BLaER1 treated with 17β-estradiol and CSF1 and Interleukin-3, amounts not matched to agents 10 nM and 100 nM (cell line): Measurements from ENCODE around the gene SYNGR3.

Experiments
- H3K27ac ChIP-seq, 11 experiments: shearing (Covaris generic); formaldehyde crosslinking; 2 replicates each; pipeline ENCODE4 v1.8.1; 2022
- H3K27me3 ChIP-seq, 11 experiments: shearing (Covaris generic); formaldehyde crosslinking; 2 replicates each; pipeline ENCODE4 v1.8.1; 2022
- H3K36me3 ChIP-seq, 11 experiments: shearing (Covaris generic); formaldehyde crosslinking; 2 replicates each; pipeline ENCODE4 v1.8.1; 2022
- H3K4me1 ChIP-seq, 10 experiments: shearing (Covaris generic); formaldehyde crosslinking; 2 replicates each; pipeline ENCODE4 v1.8.1; 2022
- H3K4me2 ChIP-seq, 11 experiments: shearing (Covaris generic); formaldehyde crosslinking; 2 replicates each; pipeline ENCODE4 v1.8.1; 2022
- H3K4me3 ChIP-seq, 10 experiments: shearing (Covaris generic); formaldehyde crosslinking; 2 replicates each; pipeline ENCODE4 v1.8.1; 2022
- H3K9ac ChIP-seq, 11 experiments: shearing (Covaris generic); formaldehyde crosslinking; 2 replicates each; pipeline ENCODE4 v1.8.1; 2022
- H3K9me3 ChIP-seq, 11 experiments: shearing (Covaris generic); formaldehyde crosslinking; replicated peaks in 1 of 11; 2 replicates each; pipeline ENCODE4 v1.8.1; 2022
- H4K20me1 ChIP-seq, 11 experiments: shearing (Covaris generic); formaldehyde crosslinking; 2 replicates each; pipeline ENCODE4 v1.8.1; 2022
- Cebpa-rat ChIP-seq, 11 experiments: shearing (Covaris generic); IDR thresholded peaks; 2 replicates each; pipeline ENCODE4 v1.8.1; 2022

SYNGR3 gene

DNA sequence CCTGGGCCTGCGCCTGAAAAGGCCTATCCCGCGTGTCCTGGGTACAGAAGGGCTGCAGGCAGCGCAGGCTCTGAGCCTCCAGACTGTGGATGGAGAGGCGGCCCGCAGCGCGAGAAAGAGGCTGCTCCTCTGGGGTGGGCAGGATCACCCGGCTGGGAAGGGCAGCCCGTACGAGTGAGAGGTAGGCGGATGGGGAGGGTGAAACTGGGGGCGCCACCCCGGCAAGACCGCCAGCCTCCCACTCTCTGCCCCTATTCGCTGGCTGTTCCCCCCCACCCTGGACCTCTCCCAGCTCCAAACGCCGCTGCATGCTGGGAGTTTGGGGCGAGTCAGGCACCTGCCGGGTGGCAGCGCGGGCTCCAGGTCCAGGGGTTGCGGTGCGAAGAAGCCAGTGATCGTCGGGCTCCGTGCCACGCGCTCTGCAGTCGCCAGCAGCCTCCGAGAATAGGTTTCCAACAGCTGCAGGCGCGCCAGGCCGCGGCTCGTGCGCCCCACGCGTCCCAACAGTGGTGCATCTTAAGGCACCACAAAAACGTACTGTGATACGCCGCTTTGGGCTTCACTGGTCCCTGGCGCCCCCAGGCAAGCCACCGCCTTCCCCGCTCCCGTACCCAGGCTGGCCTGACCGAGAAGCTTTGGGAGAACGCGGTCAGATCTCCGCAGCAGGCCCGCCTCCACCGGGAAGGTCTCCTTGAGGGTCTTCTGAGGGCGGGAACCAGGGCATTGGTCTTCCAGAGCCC, 9.6 kb upstream of the SYNGR3 start:
- H3K4me3 ChIP-seq = no peak overlapping the region
- no peak for TF ChIP-seq Cebpa-rat (IDR thresholded peaks at IDR 0.05)

DNA sequence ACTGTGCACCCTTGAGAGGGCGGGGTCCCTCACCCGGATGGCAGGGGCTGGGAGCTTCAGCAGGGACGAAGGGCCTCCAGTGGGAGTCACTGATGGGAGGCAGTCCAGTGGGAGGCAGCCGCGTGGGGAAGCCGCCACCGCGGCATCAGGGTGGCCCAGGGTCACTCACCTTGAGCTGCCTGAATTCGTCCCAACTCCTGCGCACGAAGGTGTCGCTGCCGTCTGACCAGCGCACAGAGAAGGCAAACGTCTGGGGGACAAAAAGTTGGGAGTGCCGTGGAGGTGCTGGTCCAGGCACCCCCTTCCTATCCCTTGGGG, 9.0 kb upstream of the SYNGR3 start:
- no peak overlapping the region for H3K4me2 ChIP-seq

More for the DNA sequence above, 9.6 kb upstream of the SYNGR3 start:
- Histone ChIP-seq H3K36me3 (peaks cover 42 to 48% (median 44%) of the 10 kb centered on the region in 11 experiments), H3K4me2 (peak overlapping the region in 3 of 11 experiments; percentile 7 to 22 (median 21); a peak in 3 of 22 replicates), H3K27me3 (peaks cover 60 to 75% (median 68%) of the 10 kb centered on the region in 11 experiments), H3K4me1 (peaks cover 6 to 31% (median 17%) of the 10 kb centered on the region in 10 experiments), H3K27ac (no peak overlapping the region), H4K20me1 (peaks cover 0 to 88% (median 75%) of the 10 kb centered on the region in 11 experiments; a peak in 19 of 22 replicates), H3K9ac (no peak overlapping the region), H3K9me3 (no peaks in the 10 kb centered on the region)

DNA sequence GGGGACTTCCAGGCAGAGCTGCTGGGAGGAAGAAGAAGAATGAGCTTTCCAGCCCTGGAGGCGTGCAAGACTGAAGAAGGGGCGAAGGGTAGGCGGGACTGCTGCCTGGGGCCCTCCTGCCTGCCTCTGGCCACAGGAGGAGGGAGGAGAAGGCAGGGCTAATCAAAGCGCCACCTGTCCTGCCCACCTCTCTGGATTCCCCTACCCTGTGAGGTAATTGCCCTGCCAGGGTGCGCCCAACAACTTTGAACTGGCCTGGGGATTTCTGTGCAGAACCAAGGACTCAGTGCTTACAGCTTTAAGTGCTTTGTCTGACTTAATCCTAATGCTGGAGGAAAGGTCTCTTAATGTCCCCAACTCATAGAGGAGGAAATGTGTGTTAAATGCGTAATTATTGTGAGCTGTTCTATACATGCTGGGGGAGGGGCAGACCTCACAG, 8.4 kb upstream of the SYNGR3 start, which contains the start of gene NOXO1:
Gene NOXO1 (minus strand): TSS at position 72 of the 439 bp plus-strand sequence. CDS start 290 bp downstream, outside the sequence.
- peaks cover 41 to 48% (median 43%) of the 10 kb centered on the region in 11 experiments for H3K36me3 ChIP-seq
- H3K9me3 ChIP-seq = no peaks in the 10 kb centered on the region
- H3K4me2 ChIP-seq = peak within 1 kb of the TSS in 1 of 11 experiments; percentile 7; a peak in 1 of 22 replicates
- no peak for TF ChIP-seq Cebpa-rat (IDR thresholded peaks at IDR 0.05)
- H3K27me3 ChIP-seq = peaks cover 60 to 75% (median 68%) of the 10 kb centered on the region in 11 experiments
- peaks cover 0 to 88% (median 72%) of the 10 kb centered on the region in 11 experiments; a peak in 19 of 22 replicates for H4K20me1 ChIP-seq
- H3K4me3 ChIP-seq = no peak within 1 kb of the TSS
- H3K9ac ChIP-seq = no peak within 1 kb of the TSS
- H3K4me1 ChIP-seq = peaks cover 18 to 43% (median 27%) of the 10 kb centered on the region in 10 experiments
- no peak within 1 kb of the TSS for H3K27ac ChIP-seq

More for the DNA sequence above, 9.0 kb upstream of the SYNGR3 start:
- Histone ChIP-seq H4K20me1 (peaks cover 0 to 88% (median 73%) of the 10 kb centered on the region in 11 experiments; a peak in 19 of 22 replicates), H3K9ac (no peak overlapping the region), H3K4me3 (no peak overlapping the region), H3K4me1 (peaks cover 12 to 36% (median 23%) of the 10 kb centered on the region in 10 experiments), H3K27me3 (peaks cover 60 to 75% (median 68%) of the 10 kb centered on the region in 11 experiments), H3K36me3 (peaks cover 41 to 48% (median 43%) of the 10 kb centered on the region in 11 experiments), H3K9me3 (no peaks in the 10 kb centered on the region), H3K27ac (no peak overlapping the region)
- no peak for TF ChIP-seq Cebpa-rat (IDR thresholded peaks at IDR 0.05)

DNA sequence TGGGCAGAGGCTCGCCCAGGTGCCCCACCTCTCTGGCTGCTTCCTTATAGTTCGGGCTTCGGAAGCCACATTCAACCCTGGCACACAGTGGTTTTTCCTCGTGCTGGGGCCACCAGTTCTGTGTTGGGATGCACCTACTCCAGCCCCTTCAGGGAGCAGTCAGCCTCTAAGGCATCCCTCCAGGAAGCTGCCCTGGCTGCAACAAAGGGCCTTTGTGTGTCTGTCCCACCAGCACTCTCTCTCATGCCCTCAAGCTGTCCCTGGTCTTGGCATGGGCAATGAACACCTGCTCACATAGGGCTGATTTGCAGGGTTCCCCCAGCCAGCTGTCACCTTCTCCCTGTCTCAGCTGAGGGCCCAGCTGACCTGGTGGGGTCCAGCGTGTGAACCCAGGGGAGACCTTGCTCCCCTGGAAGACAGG, 7.7 kb upstream of the SYNGR3 start:
- Histone ChIP-seq H3K4me2 (no peak overlapping the region), H3K4me3 (no peak overlapping the region), H3K27ac (no peak overlapping the region), H3K9me3 (no peaks in the 10 kb centered on the region), H3K27me3 (peaks cover 60 to 75% (median 68%) of the 10 kb centered on the region in 11 experiments), H3K36me3 (peaks cover 39 to 48% (median 43%) of the 10 kb centered on the region in 11 experiments), H4K20me1 (peaks cover 0 to 85% (median 69%) of the 10 kb centered on the region in 11 experiments; a peak in 19 of 22 replicates), H3K4me1 (peaks cover 18 to 43% (median 27%) of the 10 kb centered on the region in 10 experiments), H3K9ac (no peak overlapping the region)
- TF ChIP-seq Cebpa-rat (IDR thresholded peaks at IDR 0.05) = no peak

DNA sequence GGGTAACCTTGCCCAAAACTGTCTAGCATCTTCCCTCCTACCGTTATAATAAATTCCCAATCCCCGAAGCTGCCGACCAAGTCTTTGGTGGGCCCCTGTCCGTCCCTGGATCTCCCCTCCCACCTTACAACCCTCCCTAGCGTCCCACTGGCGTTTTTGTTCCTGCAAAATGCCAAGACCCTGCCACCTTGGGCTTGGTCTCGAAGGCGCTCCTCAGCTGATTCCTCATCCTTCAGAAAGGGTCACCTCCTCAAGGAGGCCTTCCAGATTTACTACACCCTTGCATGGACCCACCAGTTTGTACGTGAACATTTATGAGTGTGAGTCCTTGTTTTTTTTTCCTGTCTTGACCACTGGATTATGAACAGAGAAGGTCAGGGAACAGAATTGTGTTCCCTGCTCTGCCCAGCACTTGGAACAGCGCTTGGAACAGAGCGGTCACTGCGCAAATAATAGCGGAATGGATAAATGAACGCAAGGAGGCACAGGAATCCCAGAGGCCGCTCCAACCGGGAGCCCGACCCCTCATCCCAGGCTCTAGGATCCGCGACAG, 6.7 kb upstream of the SYNGR3 start:
- Histone ChIP-seq H3K27ac (no peak overlapping the region), H3K4me1 (peaks cover 18 to 43% (median 27%) of the 10 kb centered on the region in 10 experiments), H3K4me2 (peak overlapping the region; percentile 91 to 99 (median 97)), H3K36me3 (peaks cover 32 to 41% (median 35%) of the 10 kb centered on the region in 11 experiments), H3K9me3 (no peaks in the 10 kb centered on the region), H3K4me3 (peak overlapping the region; percentile 71 to 87 (median 81)), H3K27me3 (peaks cover 56 to 72% (median 66%) of the 10 kb centered on the region in 11 experiments), H4K20me1 (peaks cover 0 to 81% (median 63%) of the 10 kb centered on the region in 11 experiments; a peak in 19 of 22 replicates), H3K9ac (peak overlapping the region; percentile 84 to 94 (median 91); a peak in 21 of 22 replicates)
- TF ChIP-seq Cebpa-rat (IDR thresholded peaks at IDR 0.05) = no peak

DNA sequence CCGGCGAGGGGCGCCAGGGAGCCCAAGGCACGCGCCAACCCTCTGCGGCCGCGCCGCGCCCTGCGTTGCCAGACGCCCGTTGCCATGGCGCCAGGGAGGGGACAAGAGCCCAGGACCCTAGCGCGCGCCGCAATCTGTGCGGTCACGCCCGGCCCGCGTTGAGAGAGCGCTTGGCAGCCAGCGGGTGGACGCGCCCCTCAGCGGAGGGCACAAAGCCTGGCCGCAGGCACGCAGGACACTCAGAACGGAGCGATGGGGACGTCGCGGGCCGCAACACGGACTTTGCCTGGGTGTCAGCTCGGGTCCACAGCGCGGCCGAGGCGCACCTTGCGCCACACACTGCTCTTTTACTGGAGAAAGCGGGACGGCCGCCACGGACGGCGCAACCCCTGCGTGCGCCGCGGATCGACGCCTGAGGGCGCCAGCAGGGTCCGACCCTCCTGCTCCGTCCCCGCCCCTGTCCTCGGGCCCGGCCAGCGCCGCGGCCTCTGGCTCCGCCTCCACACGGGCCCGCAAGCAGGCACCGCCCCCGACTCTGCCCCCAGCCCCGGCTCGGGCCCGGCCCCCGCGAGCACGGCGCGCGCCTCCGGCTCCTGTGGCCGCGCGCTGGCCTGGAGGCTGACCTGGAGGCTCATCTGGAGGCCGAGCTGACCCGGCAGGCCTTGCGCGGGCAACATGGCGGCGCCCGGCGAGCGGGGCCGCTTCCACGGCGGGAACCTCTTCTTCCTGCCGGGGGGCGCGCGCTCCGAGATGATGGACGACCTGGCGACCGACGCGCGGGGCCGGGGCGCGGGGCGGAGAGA, 6.0 kb upstream of the SYNGR3 start, which contains the start of gene GFER:
Gene GFER (plus strand): TSS at position 650 of the 803 bp plus-strand sequence. CDS start 26 bp downstream, at position 676.
- peaks cover 0 to 77% (median 57%) of the 10 kb centered on the region in 11 experiments; a peak in 19 of 22 replicates for H4K20me1 ChIP-seq
- peaks cover 53 to 72% (median 66%) of the 10 kb centered on the region in 11 experiments for H3K27me3 ChIP-seq
- H3K27ac ChIP-seq = peak within 1 kb of the TSS; percentile 72 to 90 (median 82)

DNA sequence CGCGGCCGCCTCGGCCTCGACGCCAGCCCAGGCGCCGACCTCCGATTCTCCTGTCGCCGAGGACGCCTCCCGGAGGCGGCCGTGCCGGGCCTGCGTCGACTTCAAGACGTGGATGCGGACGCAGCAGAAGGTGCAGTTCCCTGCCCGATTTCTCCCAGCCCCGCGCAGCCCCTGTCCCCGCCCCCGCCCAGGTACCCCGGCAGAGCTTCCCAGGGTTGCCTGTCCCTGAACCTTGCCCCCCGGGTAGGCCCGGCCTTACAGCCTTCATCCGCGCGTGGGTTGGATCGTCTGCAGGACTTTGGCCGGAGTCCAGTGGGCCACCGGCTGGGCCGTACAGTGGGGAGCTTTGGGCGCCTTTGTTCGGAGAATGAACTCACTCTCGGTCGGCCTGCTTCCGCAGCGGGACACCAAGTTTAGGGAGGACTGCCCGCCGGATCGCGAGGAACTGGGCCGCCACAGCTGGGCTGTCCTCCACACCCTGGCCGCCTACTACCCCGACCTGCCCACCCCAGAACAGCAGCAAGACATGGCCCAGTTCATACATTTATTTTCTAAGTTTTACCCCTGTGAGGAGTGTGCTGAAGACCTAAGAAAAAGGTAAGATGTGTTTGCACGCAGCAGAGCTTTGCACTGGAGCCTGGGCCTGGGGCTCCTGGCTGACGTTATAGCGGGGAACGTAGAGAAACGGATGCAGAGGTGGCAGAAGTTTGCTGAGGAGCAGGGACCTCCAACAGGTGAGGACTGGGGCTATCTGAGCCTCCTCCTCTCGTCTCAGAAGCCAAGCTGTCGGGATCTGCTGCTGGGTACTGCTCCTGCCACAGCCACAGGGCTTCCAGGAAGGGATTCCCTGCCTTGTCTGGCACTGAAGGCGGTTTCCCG, 5.2 kb upstream of the SYNGR3 start:
- Histone ChIP-seq H3K4me2 (peak overlapping the region; percentile 96 to 99 (median 98)), H4K20me1 (peaks cover 0 to 77% (median 52%) of the 10 kb centered on the region in 11 experiments; a peak in 19 of 22 replicates), H3K9me3 (no peaks in the 10 kb centered on the region), H3K4me3 (peak overlapping the region; percentile 71 to 87 (median 81)), H3K9ac (peak overlapping the region; percentile 84 to 94 (median 91)), H3K36me3 (peaks cover 17 to 26% (median 21%) of the 10 kb centered on the region in 11 experiments), H3K4me1 (peaks cover 18 to 40% (median 26%) of the 10 kb centered on the region in 10 experiments), H3K27me3 (peaks cover 53 to 72% (median 66%) of the 10 kb centered on the region in 11 experiments), H3K27ac (peak overlapping the region; percentile 72 to 90 (median 82))
- no peak for TF ChIP-seq Cebpa-rat (IDR thresholded peaks at IDR 0.05)

More for the DNA sequence above, 6.0 kb upstream of the SYNGR3 start, which contains the start of gene GFER:
- H3K36me3 ChIP-seq = peaks cover 25 to 34% (median 28%) of the 10 kb centered on the region in 11 experiments
- no peaks in the 10 kb centered on the region for H3K9me3 ChIP-seq
- peak within 1 kb of the TSS; percentile 84 to 94 (median 91) for H3K9ac ChIP-seq
- H3K4me1 ChIP-seq = peaks cover 18 to 43% (median 27%) of the 10 kb centered on the region in 10 experiments
- TF ChIP-seq Cebpa-rat (IDR thresholded peaks at IDR 0.05) = no peak
- peak within 1 kb of the TSS; percentile 96 to 99 (median 98) for H3K4me2 ChIP-seq
- peak within 1 kb of the TSS; percentile 71 to 87 (median 81) for H3K4me3 ChIP-seq
